H1 (cell line): ENCODE data around the gene LGR4. TPM values are rescaled to one million over a fixed set of nuclear protein-coding genes. Genes with fewer than 3 reads are reported as not detected.

ENCODE experiments used
- CTCF ChIA-PET: fragments of 300-600 bp; sonication (Branson Sonifier 250); formaldehyde crosslinking; loops from one replicate; lab custom pipeline; 2021; ENCODE audit not compliant: partially characterized antibody; lab: Charles Lee
- POLR2A ChIA-PET: fragments of 300-600 bp; sonication (Branson Sonifier 250); formaldehyde crosslinking; loops from one replicate; lab custom pipeline; 2021; ENCODE audit warnings: inconsistent platforms; ENCODE audit not compliant: partially characterized antibody; lab: Charles Lee
- DNase-seq, 2 experiments: peaks; one replicate each; pipeline versions ENCODE4 v3.0.0 to v3.0.0-alpha.2; 2010 to 2022; ENCODE audit warnings: low spot score in 2 of 2, low read depth in 1 of 2, mixed read lengths in 1 of 2
- FAIRE-seq: peaks from 2 replicates; lab custom pipeline; 2011; peaks lifted over from hg19 to GRCh38; lab: Jason Lieb, UNC
- H2AFZ ChIP-seq: 2 replicates; pipeline ENCODE4 v1.8.1; 2012; ENCODE audit warnings: low read length, inconsistent platforms
- H2AK5ac ChIP-seq: 2 replicates; pipeline ENCODE4 v1.6.1; 2013; ENCODE audit warnings: low read depth, low read length
- H2BK120ac ChIP-seq: replicated peaks from 2 replicates; pipeline ENCODE3; 2013; ENCODE audit warnings: low read depth, low read length, inconsistent platforms
- H2BK12ac ChIP-seq: 2 replicates; pipeline ENCODE4 v1.6.1; 2013; ENCODE audit warnings: low read depth, low read length
- H2BK15ac ChIP-seq: 2 replicates; pipeline ENCODE4 v1.6.1; 2013; ENCODE audit warnings: low read length
- H2BK20ac ChIP-seq: 2 replicates; pipeline ENCODE4 v1.6.1; 2013; ENCODE audit warnings: low read length
- H2BK5ac ChIP-seq: 2 replicates; pipeline ENCODE4 v1.6.1; 2013; ENCODE audit warnings: low read depth, low read length
- H3K14ac ChIP-seq: 2 replicates; pipeline ENCODE4 v1.6.1; 2013; ENCODE audit warnings: inconsistent platforms; ENCODE audit not compliant: insufficient read length
- H3K18ac ChIP-seq: 2 replicates; pipeline ENCODE4 v1.6.1; 2013; ENCODE audit warnings: low read length; ENCODE audit errors: extremely low read depth
- H3K23ac ChIP-seq: 2 replicates; pipeline ENCODE4 v1.6.1; 2013; ENCODE audit warnings: inconsistent platforms; ENCODE audit not compliant: insufficient read length
- H3K23me2 ChIP-seq: 2 replicates; pipeline ENCODE4 v1.6.1; 2013; ENCODE audit warnings: low read depth, low read length
- H3K27ac ChIP-seq: 2 replicates; pipeline ENCODE4 v1.6.1; 2011; ENCODE audit warnings: low read depth, low read length, inconsistent platforms
- H3K27me3 ChIP-seq, 4 experiments: replicated peaks in 1 of 4; 1 replicate in 1 of 4; 2 replicates in 3 of 4; pipeline versions ENCODE4 v1.6.1 to v1.8.1; 2011 to 2013; ENCODE audit warnings: low read length in 3 of 4, mild to moderate bottlenecking in 3 of 4, inconsistent platforms in 2 of 4, mixed read lengths in 2 of 4, moderate library complexity in 1 of 4; ENCODE audit not compliant: control insufficient read depth in 3 of 4, insufficient read depth in 3 of 4; ENCODE audit errors: extremely low read depth in 1 of 4
- H3K36me3 ChIP-seq, 4 experiments: 2 replicates each; pipeline versions ENCODE4 v1.6.1 to v1.8.1; 2011 to 2013; ENCODE audit warnings: mild to moderate bottlenecking in 4 of 4, low read length in 3 of 4, moderate library complexity in 2 of 4, control low read depth in 1 of 4, inconsistent platforms in 1 of 4; ENCODE audit not compliant: insufficient read depth in 4 of 4, control insufficient read depth in 2 of 4
- H3K4ac ChIP-seq: replicated peaks from 2 replicates; pipeline ENCODE3; 2013; ENCODE audit warnings: low read length, low read depth, mixed read lengths, inconsistent platforms; ENCODE audit not compliant: insufficient read length
- H3K4me1 ChIP-seq, 4 experiments: replicated peaks in 1 of 4; 1 replicate in 1 of 4; 2 replicates in 3 of 4; pipeline versions ENCODE4 v1.6.1 to v1.8.1; 2011 to 2013; ENCODE audit warnings: low read length in 3 of 4, inconsistent platforms in 2 of 4, mixed read lengths in 1 of 4; ENCODE audit not compliant: insufficient read depth in 4 of 4, control insufficient read depth in 3 of 4
- H3K4me2 ChIP-seq, 2 experiments: 2 replicates each; pipeline versions ENCODE4 v1.6.1 to v1.8.1; 2011 to 2013; ENCODE audit warnings: low read depth in 2 of 2, low read length in 2 of 2, control low read depth in 1 of 2, inconsistent platforms in 1 of 2, mild to moderate bottlenecking in 1 of 2; ENCODE audit not compliant: insufficient read depth in 1 of 2
- H3K4me3 ChIP-seq, 4 experiments: fragments of 200-600, 300-600 bp in 1 of 4; sonication (generic), shearing (Covaris generic), sonication (Bioruptor Twin) in 1 of 4; 2 replicates each; pipeline versions ENCODE4 v1.5.1 to v1.8.1; 2011 to 2016; ENCODE audit warnings: low read length in 4 of 4, low read depth in 3 of 4, control low read depth in 2 of 4, inconsistent platforms in 2 of 4, mild to moderate bottlenecking in 2 of 4, mixed read lengths in 1 of 4, moderate library complexity in 1 of 4; ENCODE audit not compliant: insufficient read depth in 2 of 4; ENCODE audit errors: extremely low read depth in 1 of 4
- H3K56ac ChIP-seq: replicated peaks from 2 replicates; pipeline ENCODE3; 2013; ENCODE audit warnings: low read depth, mild to moderate bottlenecking, mixed read lengths, low read length, inconsistent platforms; ENCODE audit not compliant: insufficient read length
- H3K79me1 ChIP-seq: 2 replicates; pipeline ENCODE4 v1.6.1; 2013; ENCODE audit warnings: low read depth, low read length, control low read depth
- H3K79me2 ChIP-seq, 2 experiments: 2 replicates each; pipeline versions ENCODE4 v1.6.1 to v1.8.1; 2012 to 2013; ENCODE audit warnings: low read length in 2 of 2, mild to moderate bottlenecking in 2 of 2, inconsistent platforms in 1 of 2; ENCODE audit not compliant: insufficient read depth in 2 of 2, control insufficient read depth in 1 of 2
- H3K9ac ChIP-seq, 4 experiments: replicated peaks in 1 of 4; 1 replicate in 1 of 4; 2 replicates in 3 of 4; pipeline versions ENCODE4 v1.6.1 to v1.8.1; 2011 to 2013; ENCODE audit warnings: low read depth in 3 of 4, low read length in 3 of 4, control low read depth in 2 of 4, mild to moderate bottlenecking in 2 of 4, moderate library complexity in 2 of 4, inconsistent platforms in 1 of 4; ENCODE audit errors: extremely low read depth in 1 of 4
- H3K9me3 ChIP-seq, 2 experiments: 2 replicates each; pipeline versions ENCODE4 v1.6.1 to v1.8.1; 2012 to 2013; ENCODE audit warnings: mild to moderate bottlenecking in 2 of 2, moderate library complexity in 2 of 2, control low read depth in 1 of 2, inconsistent platforms in 1 of 2, low read depth in 1 of 2, low read length in 1 of 2, mixed read lengths in 1 of 2; ENCODE audit not compliant: insufficient read depth in 2 of 2
- H4K20me1 ChIP-seq, 2 experiments: replicated peaks in 1 of 2; 2 replicates each; pipeline versions ENCODE3 to v1.8.1; 2011 to 2013; ENCODE audit warnings: inconsistent platforms in 2 of 2, low read length in 2 of 2, mild to moderate bottlenecking in 1 of 2; ENCODE audit not compliant: insufficient read depth in 2 of 2, control insufficient read depth in 1 of 2
- H4K5ac ChIP-seq: 2 replicates; pipeline ENCODE4 v1.6.1; 2013; ENCODE audit warnings: low read length, low read depth, mixed read lengths, inconsistent platforms; ENCODE audit not compliant: insufficient read length
- H4K8ac ChIP-seq: 2 replicates; pipeline ENCODE4 v1.8.0; 2013; ENCODE audit warnings: mild to moderate bottlenecking, moderate library complexity, low read length, inconsistent platforms; ENCODE audit not compliant: insufficient read depth; ENCODE audit errors: extremely low read depth
- H4K91ac ChIP-seq: replicated peaks from 2 replicates; pipeline ENCODE3; 2013; ENCODE audit warnings: low read length, mixed read lengths, inconsistent platforms; ENCODE audit not compliant: insufficient read length
- E2F6 ChIP-seq: IDR thresholded peaks from 2 replicates; pipeline ENCODE4 v1.6.1; 2012; ENCODE audit warnings: inconsistent platforms
- MAFK ChIP-seq: IDR thresholded peaks from 2 replicates; pipeline ENCODE4 v1.6.1; 2012; ENCODE audit warnings: low read depth, mild to moderate bottlenecking, improper control_type of control experiment, low read length
- WGBS, 2 experiments: shearing (Covaris generic) in 1 of 2; methylation state at CpG; one replicate each; pipeline versions ENCODE4 v1.1.6 to v1.1.7; 2013 to 2015; ENCODE audit warnings: low lambda C conversion rate in 2 of 2, mixed read lengths in 2 of 2, inconsistent platforms in 1 of 2, low coverage in 1 of 2, missing lambda C conversion rate in 1 of 2; ENCODE audit not compliant: insufficient replicate concordance in 2 of 2, insufficient coverage in 1 of 2, insufficient read length in 1 of 2; ENCODE audit errors: extremely low coverage in 1 of 2, missing lambda C conversion rate in 1 of 2; 5-methylcytosine and 5-hydroxymethylcytosine counted together
- polyA plus RNA-seq, 7 experiments: library from polyadenylated mRNA; depleted of rRNA in 3 of 7; stranded (reverse) in 5 of 7; unstranded in 2 of 7; fragments of >200 nt in 5 of 7; fragments of 200-250 nt in 2 of 7; gene quantifications; 1 replicate in 5 of 7; 2 replicates in 1 of 7; 4 replicates in 1 of 7; pipeline versions ENCODE4 v1.2.1 to v1.2.3, GENCODE V29; 2011 to 2013; ENCODE audit warnings: missing spikeins in 2 of 7, mixed read lengths in 2 of 7
- total RNA-seq: library from RNA; stranded (reverse); fragmentation: NEBNext Ultra II Directional; extraction: Animal tissue kit (Norgen Biotek cat#: 25700); gene quantifications from 2 replicates; pipeline ENCODE4 v1.2.1, GENCODE V29; 2021

The LGR4 gene
- total and polyA plus RNA-seq, 2 of the 8 experiments (the other 6 are each of a cell fraction or from before 2014, with no cell fraction given), result 26.6 to 61.7 TPM

GRCh38 chr11:27477831-27478230 is 5.2 kb upstream of the LGR4 start:
- 0 out of 2 replicates have a peak, but pooled peaks cover 4% of the 10 kb centered on the region for H3K23me2 ChIP-seq
- H3K4ac ChIP-seq, result no peak overlapping the region
- H3K79me2 ChIP-seq, result no peaks in the 10 kb centered on the region
- H3K9ac ChIP-seq, result no peak overlapping the region
- H2BK15ac ChIP-seq, result no peak overlapping the region
- ChIA-PET POLR2A (no interaction called here), CTCF (interaction anchor here (0.6 to 1.9 kb wide), 4 partner anchors 9 to 568 kb away, joined by 3 to 7 read pairs (median 3); no protein-coding TSS in a partner anchor)
- H3K9me3 ChIP-seq, result no peaks in the 10 kb centered on the region
- H4K5ac ChIP-seq, result no peak overlapping the region
- H3K4me2 ChIP-seq, result no peak overlapping the region
- no peak overlapping the region for H4K91ac ChIP-seq
- no peak overlapping the region for H2AFZ ChIP-seq
- H4K8ac ChIP-seq, result no peak overlapping the region
- H3K56ac ChIP-seq, result no peak overlapping the region
- no peak overlapping the region for H3K4me3 ChIP-seq
- H3K4me1 ChIP-seq, result peaks cover 0 to 1% (median 0%) of the 10 kb centered on the region in 4 experiments; a peak in 1 of 7 replicates
- H3K79me1 ChIP-seq, result no peaks in the 10 kb centered on the region
- no peak overlapping the region for H2BK20ac ChIP-seq
- no peak overlapping the region for H3K27ac ChIP-seq
- no peak overlapping the region for H3K18ac ChIP-seq
- 93% methylated on average over 2 of the region's 2 CpGs; no CpG with 5 or more reads in 1 of the 2 experiments for whole genome bisulfite sequencing, 2 experiments
- H2BK5ac ChIP-seq, result no peak overlapping the region
- no peak for DNase-seq
- H2AK5ac ChIP-seq, result no peak overlapping the region
- H2BK120ac ChIP-seq, result no peak overlapping the region
- FAIRE-seq, result no peak
- H4K20me1 ChIP-seq, result no peaks in the 10 kb centered on the region
- no peak overlapping the region for H2BK12ac ChIP-seq
- H3K23ac ChIP-seq, result no peak overlapping the region
- no peaks in the 10 kb centered on the region for H3K36me3 ChIP-seq
- no peaks in the 10 kb centered on the region for H3K27me3 ChIP-seq
- no peak overlapping the region for H3K14ac ChIP-seq
- TF ChIP-seq MAFK (no peak), E2F6 (no peak)
